ENCODE data around the gene GUCA1A.
"Not testable (repeated sequence)": the region's sequence is repeated elsewhere in the genome, so short reads cannot be mapped to it uniquely, and the experiment has no call there.

Gene GUCA1A

DNA sequence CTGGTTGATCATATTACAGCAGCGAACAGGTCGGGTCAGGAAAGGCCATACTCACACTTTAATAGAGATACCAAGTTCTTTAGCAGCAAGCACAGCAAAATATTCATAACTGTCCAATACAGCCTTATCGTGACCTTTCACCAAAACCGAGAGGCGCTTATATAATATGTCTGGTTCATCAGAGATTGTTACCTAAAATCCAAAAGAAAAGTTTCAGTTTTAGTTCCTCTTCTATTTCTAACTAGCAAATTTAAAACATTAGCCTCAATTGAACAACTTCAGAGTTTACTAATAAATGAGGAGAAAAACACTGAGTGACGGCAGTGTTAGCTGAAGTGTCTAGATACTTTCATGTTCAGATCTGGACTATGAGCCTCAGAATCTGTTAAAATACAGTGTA, 38.6 kb downstream of the GUCA1A start:
- no peak for DNase-seq

DNA sequence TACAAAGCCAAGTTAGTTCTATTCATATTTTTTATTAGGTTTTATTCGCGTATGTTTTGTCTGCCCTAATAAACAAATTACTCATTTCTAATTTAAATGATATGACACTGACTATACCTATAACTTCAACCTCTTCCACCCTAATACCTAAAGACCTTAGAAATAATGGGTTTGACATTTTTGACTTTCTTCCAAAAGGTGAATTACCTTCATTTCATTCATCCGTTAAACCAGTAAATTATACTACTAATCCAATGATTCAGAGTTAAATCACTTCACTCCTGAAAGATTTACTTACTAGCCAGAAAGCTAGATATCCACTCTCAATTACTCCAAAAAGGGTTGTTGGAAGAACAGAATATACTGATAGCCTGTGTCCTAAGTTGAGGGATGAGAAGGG, 39.3 kb downstream of the GUCA1A start:
- no peak for DNase-seq

DNA sequence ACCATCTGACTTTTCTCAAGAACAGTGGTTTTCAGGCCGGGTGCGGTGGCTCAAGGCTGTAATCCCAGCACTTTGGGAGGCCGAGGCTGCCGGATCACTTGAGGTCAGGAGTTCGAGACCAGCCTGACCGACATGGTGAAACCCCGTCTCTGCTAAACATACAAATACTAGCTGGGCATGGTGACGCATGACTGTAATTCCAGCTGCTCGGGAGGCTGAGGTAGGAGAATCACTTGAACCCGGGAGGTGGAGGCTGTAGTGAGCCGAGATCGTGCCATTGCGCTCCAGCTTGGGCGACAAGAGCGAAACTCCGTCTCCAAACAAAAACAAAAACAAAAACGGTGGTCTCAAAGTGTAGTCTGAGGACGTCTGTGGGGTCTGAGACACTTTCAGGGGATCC, 43.3 kb downstream of the GUCA1A start:
- DNase-seq, result not testable (repeated sequence)

DNA sequence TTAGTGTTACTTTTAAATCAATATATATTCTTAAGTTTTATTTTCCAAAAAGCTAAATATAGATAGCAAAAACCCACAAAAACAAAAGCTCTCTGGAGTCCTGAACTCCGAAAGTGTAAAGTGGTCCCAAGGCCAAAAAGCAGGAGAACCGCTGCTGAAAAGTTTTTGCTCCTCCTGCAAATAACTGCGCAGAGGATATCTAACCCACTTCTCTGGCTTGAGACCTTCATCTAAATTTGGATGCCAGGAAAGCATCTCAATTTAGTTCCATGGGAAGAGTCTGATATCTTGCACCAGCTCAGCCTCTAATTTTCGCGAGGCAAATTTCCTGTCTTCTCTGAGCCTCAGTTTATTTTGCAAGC, 44.0 kb downstream of the GUCA1A start:
- DNase-seq, result no peak

DNA sequence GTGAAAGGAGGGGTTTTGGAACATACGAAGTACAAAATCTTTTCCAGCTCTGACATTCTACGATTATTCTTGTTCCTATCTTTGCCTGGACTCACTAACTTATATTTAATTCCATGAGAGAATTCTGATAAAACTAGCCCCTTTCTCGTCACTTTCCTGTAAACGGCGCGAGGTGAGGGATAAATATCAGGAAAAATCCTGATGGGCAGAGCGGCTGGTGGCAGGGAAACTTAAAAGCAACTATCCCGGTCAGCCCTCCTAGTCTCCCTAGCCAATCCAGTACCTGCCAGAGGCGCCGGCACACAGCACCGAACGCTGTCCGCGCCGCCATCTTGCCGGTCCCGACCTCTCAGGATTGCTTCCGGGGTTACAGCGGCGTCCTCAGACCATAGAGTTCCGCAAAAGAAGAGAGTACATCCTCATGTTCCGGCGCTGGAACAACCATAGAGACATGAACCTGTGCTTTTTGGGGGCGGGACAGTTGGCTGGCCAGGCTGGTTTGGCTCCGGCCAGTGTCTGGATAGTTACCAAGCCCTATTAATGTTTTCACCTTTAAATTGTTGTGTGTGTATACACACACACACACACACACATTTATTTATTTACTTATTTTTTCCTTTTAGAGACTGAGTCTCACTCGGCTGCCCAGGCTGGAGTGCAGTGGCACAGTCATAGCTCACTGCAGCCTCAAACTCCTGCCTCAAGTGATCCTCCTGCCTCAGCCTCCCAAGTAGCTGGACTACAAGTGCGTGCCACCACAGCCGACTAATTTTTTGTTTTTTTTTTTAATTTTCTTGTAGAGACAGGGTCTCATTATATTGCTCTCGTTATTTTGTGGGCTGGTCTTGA, 44.6 kb downstream of the GUCA1A start, which contains the start of gene MRPS10:
TSS of gene MRPS10 (minus strand) at position 343 of the 849 bp plus-strand sequence. CDS start at position 331, 12 bp downstream.
- peak; percentile 81 for DNase-seq

DNA sequence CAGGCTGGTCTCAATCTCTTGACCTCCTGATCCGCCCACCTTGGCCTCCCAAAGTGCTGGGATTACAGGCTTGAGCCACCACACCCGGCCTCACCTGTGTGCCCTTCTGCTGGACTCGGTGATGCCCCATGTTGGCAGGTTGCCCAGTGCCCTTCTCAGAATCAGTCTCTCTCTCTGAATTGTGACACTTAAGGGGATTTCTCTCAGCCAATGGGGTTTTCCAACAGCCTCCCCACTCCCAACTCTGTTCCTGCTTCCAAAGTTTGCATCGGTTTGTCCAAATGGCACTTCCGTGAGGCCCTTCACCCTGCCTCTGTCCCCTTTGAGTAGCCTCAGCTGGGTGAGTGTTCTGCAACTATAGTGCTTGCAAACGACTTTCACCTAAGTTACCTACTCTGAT, 47.6 kb downstream of the GUCA1A start:
- no peak for DNase-seq

DNA sequence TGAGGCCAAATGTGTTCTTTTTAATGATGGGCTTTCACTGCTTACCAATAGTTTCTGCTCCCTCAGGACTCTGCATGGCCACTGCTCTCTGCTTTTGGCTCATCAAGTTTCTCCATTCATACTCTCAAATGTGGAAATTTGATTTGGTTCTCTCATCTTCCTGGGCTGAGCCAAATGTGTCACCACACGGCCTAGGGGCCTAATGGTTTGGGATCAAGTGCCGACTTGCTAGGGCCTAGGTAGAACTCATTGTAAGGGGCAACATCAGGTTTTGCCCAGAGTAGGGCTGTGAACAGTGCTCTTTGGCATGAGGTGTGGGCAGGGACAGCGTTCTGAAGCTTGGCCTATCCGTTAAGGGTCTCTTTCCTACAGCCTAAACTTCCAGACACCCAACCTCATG, 48.4 kb downstream of the GUCA1A start:
- no peak for DNase-seq

DNA sequence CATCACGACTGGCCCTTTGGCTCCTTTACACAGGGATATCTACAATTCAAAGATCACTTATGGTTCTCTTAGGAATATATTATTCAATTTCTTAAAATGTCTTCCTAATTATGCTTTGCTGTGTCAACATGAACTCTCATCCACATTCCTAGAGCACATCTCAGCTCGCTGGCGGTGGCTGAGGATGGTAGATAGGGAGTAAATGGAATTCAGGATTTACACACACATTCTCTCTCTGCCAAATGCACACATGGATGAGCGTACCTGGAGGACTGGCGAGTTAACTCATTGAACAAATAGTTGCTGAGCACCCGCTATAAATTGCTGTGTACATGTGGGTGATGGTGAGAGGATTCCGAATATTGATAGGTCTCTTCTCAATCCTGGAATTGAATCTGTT, 49.3 kb downstream of the GUCA1A start:
- DNase-seq, result no peak

DNA sequence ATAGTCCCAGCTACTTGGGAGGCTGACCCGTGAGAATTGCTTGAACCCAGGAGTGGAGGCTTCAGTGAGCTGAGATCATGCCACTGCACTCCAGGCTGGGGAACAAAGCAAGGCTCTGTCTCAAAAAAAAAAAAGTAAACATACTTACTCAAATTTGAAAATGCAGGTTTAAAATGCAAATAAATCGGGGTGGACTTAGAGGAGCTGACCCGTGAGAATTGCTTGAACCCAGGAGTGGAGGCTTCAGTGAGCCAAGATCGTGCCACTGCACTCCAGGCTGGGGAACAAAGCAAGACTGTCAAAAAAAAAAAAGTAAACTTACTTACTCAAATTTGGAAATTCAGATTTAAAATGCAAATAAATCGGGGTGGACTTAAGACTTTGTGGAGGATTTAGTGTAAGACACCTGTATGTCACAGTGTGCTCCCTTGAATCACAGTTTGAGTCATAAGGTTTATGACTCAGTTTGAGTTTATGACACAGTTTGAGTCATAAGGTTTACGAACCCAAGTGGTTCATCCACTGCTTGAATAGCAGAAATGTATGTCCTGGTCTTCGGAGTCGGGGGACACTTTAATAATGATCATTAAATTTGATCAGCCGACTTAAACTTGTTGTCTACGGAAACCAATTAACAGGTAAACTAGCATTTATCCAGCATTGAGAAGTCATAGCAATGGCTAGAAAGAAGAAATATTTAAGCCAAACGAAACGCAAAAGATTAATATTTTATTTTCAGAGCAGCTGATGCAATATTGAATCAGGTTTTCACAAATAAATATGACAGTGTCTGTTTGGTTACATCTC, 51.3 kb downstream of the GUCA1A start:
- DNase-seq, result no peak

DNA sequence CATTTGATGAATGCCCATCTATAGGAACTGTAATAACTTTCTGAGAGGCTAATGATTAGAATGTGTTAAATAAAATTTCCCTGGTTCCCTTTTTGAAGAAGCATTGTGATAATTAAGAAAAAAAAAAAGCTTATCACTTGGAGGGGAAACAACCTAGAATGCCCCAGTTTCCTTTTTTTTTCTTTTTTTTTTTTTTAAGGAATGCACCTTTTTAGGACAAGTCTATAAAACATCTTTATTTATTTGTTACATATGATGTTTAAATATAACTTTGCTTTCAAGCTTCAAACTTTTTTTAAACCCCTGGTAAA, 51.8 kb downstream of the GUCA1A start:
- no peak for DNase-seq

DNA sequence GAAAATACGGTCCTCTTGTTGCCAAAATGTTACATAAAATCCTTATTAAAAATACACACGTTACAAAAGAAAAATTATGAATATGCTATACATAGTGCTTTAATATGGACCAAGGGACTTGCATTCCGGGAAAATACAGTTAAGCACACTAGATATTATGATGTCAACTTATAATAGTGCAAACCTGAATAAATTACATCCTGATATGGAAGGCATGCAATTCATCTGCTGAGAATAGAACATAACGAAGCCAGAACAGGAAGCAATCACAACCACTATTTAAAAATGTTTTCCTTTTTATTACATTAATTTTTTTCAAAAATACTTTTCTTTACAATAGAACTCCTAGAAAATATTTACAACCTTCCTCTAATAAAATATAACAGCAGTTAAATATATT, 52.3 kb downstream of the GUCA1A start:
- no peak for DNase-seq

DNA sequence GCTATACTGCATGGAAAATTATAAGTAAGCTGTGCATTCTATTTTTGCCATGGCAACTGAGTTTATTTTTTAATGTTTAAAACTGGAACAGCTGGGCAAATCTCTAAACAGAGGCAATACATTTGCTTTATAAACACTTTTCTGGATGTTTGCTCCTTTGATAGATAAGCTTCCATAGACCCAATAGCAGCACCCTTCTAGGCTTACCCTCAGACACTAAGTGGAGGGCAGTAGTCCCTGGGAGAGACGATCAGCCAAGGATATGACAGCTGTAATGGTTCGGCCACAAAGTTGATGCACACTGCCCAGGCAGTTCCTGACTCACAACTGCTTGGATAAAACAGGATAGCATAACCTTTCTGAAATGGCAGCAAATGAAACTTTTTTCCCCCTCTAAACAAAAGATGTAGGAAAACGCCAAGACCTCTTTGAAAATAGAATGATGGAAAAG, 53.0 kb downstream of the GUCA1A start:
- DNase-seq, result no peak

DNA sequence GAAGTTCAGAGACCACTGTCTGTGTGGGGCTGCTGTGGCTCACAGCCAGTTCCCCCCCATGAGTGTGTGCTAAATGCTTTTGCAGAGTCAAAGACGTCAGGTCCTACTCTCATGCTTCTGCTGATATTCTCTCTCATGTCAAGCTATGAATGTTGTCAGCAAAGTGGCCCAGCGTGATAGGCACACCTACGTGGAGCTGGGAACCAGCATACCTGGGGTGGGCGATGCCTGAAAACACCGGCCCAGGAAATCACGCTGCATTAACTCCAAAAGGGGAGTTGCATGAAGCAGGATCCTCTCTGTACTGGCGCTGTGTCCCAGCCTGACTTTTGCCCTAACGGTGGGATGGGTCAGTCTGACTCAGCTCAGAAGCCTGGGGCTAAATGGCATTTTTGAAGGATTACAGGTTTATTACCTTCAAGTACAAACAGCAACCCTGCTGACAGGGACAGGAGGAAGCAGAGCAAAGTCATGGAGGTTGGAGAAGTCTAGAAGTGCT, 53.5 kb downstream of the GUCA1A start:
- DNase-seq, result no peak

DNA sequence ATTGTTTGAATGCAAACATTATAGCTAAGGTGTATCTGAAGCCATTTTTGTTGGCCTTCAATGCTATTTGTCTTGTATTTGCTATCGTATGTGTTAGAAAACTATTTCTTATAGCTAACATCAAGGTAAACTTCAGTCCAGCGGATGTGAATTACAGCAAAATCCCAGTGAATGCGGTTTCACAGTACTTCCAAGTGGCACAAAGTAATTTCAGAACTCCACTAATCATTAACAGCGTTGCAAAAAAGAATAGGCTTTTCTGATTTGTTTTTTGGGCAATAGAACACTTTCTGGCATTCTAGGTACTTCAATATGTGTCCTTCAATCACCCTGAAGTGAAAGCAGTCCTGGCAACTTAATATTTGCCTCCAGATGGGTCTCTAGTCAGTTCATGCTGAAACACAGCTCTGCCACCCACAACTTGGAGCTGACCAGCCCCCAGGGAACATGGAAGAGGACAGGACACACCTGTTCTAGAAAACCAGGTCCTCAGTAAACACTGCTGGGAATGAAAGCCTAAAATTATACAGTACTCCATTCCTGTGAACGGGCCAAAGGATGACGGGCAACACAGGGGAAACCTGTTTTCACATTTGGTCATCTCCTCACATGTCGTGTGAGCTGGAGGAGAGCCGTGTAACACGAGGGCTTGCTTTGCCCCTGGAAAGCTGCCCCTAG, 54.1 kb downstream of the GUCA1A start:
- DNase-seq, result no peak

DNA sequence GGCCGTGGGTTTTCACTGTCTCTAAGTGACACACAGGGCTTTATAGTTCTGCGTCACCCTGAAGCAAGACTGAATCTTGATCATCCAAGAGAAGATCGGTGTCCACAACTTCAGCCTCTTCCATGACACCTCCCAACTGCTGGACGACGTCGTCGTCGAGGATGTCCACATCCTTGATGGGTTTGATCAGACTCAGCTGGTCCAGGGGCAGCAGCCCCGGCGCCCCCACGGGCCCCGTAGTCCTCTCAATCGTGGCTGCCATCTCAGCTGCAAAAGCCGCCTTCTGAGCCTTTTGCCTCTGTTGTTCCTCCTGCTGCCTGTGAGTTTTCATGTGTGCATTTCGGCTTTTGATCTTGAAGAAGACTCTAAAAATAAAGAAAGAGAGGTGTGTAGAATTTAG, 55.1 kb downstream of the GUCA1A start:
- no peak for DNase-seq
